Right ventricle myocardium superior (tissue), 1 donor: ENCODE results near the gene KRTAP1-3. TPM values are rescaled to one million over a fixed set of nuclear protein-coding genes. Genes with fewer than 3 reads are reported as not detected.
"Not testable (repeated sequence)": the region's sequence is repeated elsewhere in the genome, so short reads cannot be mapped to it uniquely, and the experiment has no call there.

Experiments used
- ATAC-seq: fragments of 200-7000 bp; cut with Tn5 transposase; one replicate; pipeline ENCODE4 v1.9.1; 2020; ENCODE audit warnings: mild to moderate bottlenecking; ENCODE audit not compliant: poor library complexity
- DNase-seq: peaks from one replicate; pipeline ENCODE4 v3.0.0-alpha.2; 2020
- intact Hi-C: fragments of 100-400 bp; cut with DNase I; formaldehyde crosslinking; loops from one replicate; pipeline ENCODE4 v1.11.2; 2022
- long read RNA-seq: library from polyadenylated mRNA; unstranded; transcript quantifications from one replicate; pipeline ENCODE4 v2.0.0, GENCODE V29; 2021
- total RNA-seq: library from RNA; stranded (reverse); fragmentation: NEBNext Ultra II Directional; extraction: Animal tissue kit (Norgen Biotek cat#: 25700); gene quantifications from one replicate; pipeline ENCODE4 v1.2.1, GENCODE V29; 2021
- donor health status: DM: no; HTN: yes; CAD: no; lungs with severe emphysema.

KRTAP1-3 gene, protein sequence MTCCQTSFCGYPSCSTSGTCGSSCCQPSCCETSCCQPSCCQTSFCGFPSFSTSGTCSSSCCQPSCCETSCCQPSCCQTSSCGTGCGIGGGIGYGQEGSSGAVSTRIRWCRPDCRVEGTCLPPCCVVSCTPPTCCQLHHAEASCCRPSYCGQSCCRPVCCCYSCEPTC
- total RNA-seq = not detected
- long read RNA-seq = 0 reads

DNA sequence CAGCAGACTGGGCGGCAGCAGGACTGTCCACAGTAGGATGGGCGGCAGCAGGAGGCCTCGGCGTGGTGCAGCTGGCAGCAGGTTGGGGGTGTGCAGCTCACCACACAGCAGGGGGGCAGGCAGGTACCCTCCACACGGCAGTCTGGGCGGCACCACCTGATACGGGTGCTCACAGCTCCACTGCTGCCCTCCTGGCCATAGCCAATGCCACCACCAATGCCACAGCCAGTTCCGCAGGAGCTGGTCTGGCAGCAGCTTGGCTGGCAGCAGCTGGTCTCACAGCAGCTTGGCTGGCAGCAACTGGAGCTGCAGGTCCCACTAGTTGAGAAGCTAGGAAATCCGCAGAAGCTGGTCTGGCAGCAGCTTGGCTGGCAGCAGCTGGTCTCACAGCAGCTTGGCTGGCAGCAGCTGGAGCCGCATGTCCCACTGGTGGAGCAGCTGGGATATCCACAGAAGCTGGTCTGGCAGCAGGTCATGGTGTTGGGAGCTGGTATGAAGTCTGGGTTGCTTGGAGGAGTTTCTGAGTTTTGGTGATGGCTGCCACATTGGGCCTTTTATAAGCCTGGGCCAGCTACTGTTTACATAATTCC is at the start of gene KRTAP1-3:
TSS of gene KRTAP1-3 (minus strand) at position 529 of the 590 bp plus-strand sequence. CDS start at position 476, 53 bp downstream.
- DNase-seq, ATAC-seq, intact Hi-C loops: not testable (repeated sequence)

DNA sequence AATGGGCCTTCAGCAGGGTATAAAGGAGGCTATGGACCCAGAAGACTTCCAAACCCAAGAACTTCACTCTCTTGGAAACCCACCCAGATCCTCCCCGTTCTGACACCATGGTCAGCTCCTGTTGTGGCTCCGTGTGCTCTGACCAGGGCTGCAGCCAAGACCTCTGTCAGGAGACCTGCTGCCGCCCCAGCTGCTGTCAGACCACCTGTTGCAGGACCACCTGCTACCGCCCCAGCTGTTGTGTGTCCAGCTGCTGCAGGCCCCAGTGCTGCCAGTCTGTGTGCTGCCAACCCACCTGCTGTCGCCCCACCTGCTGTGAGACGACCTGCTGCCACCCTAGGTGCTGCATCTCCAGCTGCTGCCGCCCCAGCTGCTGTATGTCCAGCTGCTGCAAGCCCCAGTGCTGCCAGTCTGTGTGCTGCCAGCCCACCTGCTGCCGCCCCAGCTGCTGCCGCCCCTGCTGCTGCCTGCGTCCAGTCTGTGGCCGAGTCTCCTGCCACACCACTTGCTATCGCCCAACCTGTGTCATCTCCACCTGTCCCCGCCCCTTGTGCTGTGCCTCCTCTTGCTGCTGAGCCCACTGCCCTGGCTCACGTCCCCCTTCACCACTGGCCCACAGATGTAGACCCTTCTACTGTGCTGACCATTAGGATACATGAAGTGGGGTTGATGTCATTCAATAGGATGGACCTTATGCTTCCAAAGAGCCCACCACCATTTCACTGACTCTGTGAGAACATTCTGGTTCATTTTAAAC is 49.6 kb upstream of the KRTAP1-3 start, which contains the start of gene KRTAP4-7:
TSS of gene KRTAP4-7 (plus strand) at position 51 of the 757 bp plus-strand sequence. CDS start at position 108, 57 bp downstream.
- DNase-seq, intact Hi-C loops, ATAC-seq: not testable (repeated sequence)

DNA sequence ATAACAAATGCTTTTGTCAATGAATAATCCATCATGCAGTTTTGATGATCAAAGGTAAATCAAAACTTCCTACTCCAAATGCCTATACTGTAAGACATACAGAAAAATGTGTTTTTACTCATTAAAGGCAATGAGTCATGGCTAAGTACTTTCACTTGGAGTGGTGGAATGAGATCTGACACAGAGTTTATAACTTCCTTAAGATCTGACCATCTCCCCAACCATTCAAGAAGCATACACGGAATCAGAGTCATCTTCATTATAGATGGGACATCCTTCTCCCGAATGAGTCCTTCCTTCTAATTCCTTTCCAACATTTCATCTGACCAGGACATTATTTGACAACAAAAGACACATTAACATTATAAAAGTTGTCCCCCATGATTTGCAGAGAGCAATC is 48.8 kb upstream of the KRTAP1-3 start:
- DNase-seq, ATAC-seq, intact Hi-C loops: not testable (repeated sequence)

DNA sequence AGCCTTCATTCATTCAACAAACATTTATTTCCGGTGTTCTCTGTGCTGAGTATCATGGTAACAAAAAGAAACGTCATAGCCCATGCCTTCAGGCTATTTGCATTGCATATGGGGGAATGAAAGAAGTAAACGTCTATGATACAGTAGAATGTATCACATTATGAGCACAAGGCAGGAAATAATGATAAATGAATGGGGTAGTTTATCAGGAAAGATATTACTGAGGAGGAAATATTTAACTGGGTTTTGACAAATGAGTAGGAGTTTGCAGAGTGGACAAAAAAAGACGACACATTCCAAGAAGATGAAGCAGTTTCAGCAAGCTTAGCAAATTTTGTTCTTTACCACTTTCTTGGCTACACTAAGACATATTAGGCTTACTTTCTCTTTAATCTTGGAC is 48.0 kb upstream of the KRTAP1-3 start:
- DNase-seq (no peak), ATAC-seq (no peak)
- intact Hi-C loops = no loop called here

DNA sequence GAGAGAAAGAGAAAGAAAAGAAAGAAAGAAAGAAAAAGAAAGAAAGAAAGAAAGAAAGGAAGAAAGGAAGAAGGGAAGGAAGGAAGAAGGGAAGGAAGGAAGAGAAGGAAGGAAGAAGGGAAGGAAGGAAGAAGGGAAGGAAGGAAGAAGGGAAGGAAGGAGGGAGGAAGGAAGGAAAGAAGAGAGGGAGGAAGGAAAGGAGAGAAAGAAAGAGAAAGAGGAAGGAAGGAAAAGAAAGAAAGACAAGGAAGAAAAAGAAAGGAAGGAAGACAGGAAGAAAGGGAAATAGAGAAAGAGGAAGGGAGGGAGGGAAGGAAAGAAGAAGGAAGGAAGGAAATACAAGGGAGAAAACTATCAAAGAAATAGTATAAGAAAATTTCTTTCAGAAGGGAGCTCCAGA is 42.1 kb upstream of the KRTAP1-3 start:
- DNase-seq (no peak), ATAC-seq (no peak)
- intact Hi-C loops = no loop called here

DNA sequence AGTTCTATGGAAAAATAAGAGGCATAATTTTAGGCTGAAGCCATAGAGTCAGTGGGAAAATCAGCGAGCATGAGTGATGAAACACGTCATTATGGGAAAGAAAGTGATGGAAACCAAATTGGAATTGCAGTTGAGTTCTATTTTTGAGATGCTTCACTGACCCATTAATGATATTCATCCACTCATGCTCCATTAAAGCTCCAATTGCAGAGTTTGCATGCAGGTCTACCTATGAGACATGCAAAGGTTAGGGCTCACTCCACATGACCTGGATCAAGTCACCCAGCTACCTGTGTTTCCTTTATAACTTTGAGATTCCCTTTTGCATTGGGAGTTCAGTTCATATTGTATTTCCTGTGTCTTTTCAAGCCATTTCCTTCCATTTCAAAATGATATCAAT is 39.0 kb upstream of the KRTAP1-3 start:
- intact Hi-C loops = no loop called here
- ATAC-seq = no peak
- no peak for DNase-seq

DNA sequence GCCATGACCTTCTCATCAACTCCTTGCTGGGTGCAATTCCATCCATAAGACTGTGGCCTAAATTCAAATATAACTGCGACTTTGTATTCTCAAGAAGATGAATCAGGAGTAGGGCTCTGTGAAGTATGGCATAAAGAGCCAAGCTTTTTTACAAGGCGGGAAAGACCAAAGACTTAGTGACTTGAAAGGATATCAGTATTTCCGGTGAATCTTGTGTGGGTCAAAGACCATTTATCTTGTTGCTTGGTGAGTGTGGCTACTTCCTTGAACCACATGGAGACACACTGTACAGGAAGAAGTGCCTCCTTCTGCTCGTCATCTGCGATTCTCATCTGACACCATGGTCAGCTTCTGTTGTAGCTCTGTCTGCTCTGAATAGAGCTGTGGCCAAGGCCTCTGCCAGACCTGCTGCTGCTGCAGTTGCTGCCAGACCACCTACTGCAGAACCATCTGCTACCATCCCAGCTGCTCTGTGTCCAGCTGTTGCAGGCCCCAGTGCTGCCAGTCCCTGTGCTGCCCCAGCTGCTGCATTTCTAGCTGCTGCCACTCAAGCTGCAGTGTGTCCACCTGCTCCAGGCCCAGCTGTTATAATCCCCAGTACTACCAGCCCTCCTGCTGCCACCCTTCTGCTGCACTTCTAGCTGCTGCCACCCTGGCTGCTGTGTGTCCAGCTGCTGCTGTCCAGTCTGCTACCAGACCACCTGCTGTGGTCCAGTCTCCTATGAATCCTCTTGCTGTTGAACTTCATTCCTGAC is 37.1 kb upstream of the KRTAP1-3 start:
- ATAC-seq = no peak
- intact Hi-C loops = no loop called here
- DNase-seq = peak; percentile 31

DNA sequence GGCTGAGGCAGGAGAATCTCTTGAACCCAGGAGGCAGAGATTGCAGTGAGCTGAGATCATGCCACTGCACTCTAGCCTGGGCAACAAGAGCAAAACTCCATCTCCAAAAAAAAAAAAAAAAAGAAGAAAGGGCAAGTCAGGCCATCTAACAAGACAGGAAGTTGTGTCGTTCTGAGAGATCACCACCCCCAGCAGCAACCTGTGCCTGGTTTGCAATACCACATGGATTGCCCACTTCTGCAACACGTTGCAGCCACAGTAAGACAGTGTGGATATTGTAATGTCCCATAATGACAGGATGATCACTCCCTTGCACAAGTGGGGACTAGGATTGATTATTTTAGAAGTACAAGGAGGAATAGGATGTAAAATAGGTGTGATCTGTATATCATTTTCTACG is 34.4 kb upstream of the KRTAP1-3 start:
- intact Hi-C loops = no loop called here
- DNase-seq (no peak), ATAC-seq (no peak)

DNA sequence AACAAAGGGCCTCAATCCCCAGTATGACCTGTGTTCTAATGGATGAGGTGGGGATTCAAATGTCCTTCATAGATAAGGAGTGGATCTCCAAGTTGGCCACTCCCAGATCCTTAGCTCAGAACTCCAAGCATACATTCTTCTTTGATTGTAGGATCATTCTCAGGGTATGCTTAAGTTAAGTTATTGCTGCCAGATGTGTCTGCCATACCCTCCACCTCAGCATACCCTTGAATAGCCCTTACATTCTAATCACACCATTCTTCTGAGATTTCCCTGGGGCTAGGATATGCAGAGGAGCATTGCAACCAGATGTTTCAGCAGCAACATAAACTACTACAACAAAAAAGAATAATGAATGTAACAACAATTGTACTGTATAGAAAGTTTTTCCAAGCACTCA is 32.6 kb upstream of the KRTAP1-3 start:
- no peak for ATAC-seq
- intact Hi-C loops = no loop called here
- no peak for DNase-seq

DNA sequence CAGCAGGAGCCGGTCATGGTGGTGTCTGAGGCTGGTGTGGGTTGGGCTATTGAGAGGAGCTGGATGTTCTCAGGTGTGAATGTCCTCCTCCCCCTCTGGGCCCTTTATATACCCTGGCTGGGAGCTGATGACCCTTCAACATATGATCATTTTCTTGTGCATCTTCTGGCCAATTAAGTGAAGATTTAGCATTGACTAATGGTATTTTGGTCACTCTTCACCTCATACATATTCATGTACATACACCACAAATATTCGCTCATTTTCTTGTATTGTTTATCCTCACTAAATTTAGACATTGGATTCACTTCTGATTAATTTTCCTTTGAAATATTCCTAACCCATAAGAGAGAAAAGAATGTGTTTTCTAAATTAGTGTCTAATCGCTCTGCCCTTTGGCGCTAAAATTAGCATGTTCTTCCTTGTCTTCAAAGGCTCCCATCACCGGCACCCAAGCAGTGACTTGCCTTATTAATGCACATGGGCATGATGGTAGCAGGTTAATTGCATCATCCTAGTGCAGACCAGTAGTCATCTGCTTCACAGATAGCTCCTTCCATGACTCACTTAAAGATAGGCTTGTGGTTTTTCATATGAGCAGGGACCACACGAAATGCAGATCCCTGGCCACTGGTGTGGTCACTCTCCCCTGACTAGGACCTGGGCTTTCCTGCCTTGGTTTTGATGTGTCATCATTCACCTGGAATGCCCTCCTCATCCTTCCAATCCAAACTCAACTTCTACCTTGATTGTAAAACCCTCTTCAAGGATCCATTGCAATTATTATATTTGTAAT is 31.4 kb upstream of the KRTAP1-3 start, which contains the start of gene KRTAP2-4:
TSS of gene KRTAP2-4 (minus strand) at position 51 of the 796 bp plus-strand sequence. CDS start at position 17, 34 bp downstream.
- DNase-seq (no peak), ATAC-seq (no peak)
- intact Hi-C loops = no loop called here

DNA sequence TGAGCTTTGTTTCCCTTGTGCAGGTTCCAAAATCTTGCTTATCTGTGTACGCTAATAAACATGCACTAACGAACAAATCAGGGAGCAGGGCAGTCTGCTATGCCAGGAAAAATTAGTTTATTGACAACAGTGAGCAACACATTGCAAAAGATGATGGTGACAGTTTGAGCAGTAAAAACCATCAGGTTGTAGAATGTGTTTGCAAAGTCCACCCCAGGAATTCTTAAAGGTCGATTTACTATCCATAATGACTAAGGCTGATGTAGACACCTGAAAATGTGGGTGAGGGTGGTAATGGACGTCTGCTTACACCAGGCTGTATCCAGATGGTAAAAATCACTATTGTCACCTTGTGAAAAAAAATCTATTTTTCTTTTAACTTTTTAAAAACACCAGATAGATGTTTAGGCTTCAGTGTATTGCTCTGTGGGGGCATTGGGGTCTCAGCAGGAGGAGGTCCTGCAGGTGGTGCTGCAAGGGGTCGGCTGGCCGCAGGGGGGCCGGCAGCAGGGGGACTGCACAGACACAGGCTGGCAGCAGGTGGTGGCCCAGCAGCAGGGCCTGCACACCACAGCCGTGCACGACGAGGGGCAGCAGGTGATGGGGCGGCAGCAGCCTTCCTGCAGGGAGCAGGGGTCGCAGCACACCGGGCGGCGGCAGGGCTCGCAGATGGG is 30.5 kb upstream of the KRTAP1-3 start:
- intact Hi-C loops, ATAC-seq, DNase-seq: not testable (repeated sequence)

DNA sequence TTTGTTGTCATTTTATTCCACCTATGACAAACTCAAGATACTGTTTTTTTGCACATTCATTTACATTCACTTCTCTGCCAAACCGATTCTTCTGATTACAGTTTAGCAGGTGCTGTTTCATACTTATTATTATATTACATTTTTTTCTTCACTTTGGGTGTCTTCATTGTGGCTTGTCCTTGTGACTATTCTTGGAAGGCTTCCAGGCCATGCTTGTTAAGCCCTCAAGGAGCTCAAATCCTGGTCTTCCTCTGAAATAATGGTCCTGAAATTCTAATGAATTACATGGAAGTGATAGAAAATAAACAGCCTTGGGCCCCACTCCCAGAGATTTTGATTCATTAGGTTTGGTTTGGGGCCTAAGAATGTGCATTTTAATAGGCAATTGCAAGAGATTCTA is 29.6 kb upstream of the KRTAP1-3 start:
- ATAC-seq (no peak), DNase-seq (no peak)
- intact Hi-C loops = no loop called here

DNA sequence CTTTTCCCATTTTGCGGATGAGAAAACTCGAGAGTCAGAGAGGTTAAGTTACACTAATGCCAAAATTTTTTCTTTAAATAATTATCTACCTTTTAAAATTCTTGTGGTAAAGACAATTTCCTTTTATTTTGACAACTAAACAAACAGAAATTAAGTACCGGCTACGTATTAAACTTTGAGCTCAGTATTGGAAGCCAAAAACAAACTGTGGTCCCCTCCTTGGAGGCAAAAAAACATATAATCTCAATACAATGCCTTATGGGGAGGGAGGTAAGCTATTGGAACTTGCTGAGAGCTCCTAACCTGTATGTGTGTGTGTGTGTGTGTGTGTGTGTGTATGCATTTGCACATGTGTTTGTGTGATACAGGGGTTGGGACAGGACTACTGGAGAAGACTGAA is 28.8 kb upstream of the KRTAP1-3 start:
- no peak for ATAC-seq
- no peak for DNase-seq
- intact Hi-C loops = no loop called here

DNA sequence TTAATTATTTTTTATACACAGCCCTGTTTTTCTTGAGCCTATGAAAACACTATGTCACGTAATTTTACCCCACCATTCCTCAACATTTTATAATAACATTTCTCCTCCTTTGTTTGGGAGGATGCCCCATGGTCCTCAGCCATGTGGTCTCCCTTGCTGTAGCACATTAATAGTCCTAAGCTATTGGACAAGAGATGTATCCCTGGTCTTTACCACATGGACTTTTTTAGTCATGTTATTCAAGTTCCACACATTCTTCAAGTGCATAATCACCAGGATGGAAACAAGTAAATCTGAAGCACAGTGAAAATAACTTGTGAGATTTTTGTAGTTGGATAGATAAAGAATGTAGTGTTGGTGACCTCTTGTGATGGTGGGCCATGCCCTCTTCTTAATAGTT is 27.3 kb upstream of the KRTAP1-3 start:
- intact Hi-C loops = no loop called here
- ATAC-seq (no peak), DNase-seq (no peak)

DNA sequence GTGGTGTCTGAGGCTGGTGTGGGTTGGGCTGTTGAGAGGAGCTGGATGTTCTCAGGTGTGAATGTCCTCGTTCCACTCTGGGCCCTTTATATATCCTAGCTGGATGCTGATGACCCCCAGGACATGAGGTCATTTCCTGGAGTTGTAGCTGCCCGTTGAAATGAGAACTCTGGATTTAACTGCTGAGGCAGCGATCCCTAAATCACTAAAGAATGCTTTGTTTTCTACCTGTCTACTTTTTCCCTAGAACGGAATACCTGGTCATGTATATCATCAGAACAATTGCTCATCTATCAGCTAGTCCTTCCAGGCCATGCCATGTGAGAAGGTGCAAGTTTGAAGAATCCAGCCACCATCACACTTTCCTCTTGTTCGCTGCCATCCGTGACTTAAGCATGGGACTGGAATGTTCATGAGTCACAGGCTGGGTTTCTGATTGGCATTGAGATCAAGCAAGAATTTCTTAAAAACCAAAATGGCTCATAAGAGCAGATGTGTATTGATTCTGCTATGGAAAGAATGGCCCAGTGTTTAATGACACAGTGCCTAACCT is 25.5 kb upstream of the KRTAP1-3 start, which contains the start of gene KRTAP2-3:
TSS of gene KRTAP2-3 (minus strand) at position 63 of the 553 bp plus-strand sequence. CDS start 64 bp downstream, outside the sequence.
- DNase-seq = no peak
- intact Hi-C loops = no loop called here
- ATAC-seq = no peak

DNA sequence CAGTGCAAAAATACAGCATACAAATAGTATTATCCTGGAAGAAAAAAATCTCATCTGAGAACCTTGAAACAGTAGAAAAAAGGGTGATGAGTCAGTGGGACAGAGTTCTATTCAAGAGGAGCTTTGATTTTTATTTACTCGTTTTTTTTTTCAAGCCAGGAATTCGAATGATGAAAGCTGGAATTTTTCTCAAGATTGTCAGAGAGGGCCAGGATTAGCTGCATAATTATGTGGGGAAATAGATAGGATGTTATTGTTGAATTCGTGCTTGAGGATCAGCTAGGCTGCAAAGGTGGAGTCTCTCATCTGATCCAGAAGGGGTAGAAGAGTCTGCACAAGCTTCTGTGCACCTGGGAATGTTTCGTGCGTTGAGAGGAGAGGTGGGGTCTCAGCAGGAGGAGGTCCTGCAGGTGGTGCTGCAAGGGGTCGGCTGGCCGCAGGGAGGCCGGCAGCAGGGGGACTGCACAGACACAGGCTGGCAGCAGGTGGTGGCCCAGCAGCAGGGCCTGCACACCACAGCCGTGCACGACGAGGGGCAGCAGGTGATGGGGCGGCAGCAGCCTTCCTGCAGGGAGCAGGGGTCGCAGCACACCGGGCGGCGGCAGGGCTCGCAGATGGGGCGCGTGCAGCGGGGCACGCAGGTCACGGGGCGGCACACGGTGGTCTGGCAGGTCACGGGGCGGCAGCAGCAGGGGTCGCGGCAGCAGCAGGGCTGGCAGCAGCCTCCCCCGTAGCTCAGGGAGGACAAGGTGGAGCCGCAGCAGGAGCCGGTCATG is 24.8 kb upstream of the KRTAP1-3 start:
- intact Hi-C loops, DNase-seq, ATAC-seq: not testable (repeated sequence)

DNA sequence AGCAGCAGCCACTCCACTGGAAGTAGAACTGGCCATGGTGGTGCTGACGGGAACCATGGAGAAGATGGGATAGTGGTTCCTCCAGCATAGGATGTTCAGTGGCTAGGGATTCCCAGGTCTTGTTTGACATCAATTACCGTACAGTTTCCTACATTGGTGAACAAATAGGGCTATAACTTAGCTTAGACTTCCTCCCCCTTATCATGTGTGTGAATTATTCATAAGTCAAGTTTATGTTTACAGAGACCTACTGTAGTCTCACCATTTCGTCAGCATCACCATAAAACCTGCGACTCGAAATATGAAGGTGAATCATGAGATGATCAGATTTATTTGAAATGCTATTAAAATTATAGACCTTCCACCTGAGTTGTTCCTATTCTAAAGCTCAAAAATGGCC is 24.1 kb upstream of the KRTAP1-3 start:
- DNase-seq = no peak
- intact Hi-C loops = no loop called here
- ATAC-seq = no peak
